H9 (cell line): ENCODE measurements around the gene THSD4. TPM values are rescaled to one million over a fixed set of nuclear protein-coding genes. Genes with fewer than 3 reads are reported as not detected.

Experiments
- DNase-seq: peaks from one replicate; pipeline ENCODE4 v3.0.0-alpha.2; 2017
- H2AFZ ChIP-seq: one replicate; pipeline ENCODE4 v1.6.1; 2013; ENCODE audit warnings: mild to moderate bottlenecking, low read length, control low read depth, moderate library complexity
- H2AK5ac ChIP-seq: 2 replicates; pipeline ENCODE4 v1.6.1; 2013; ENCODE audit warnings: low read length, control low read depth, mixed read lengths; ENCODE audit not compliant: insufficient read length
- H2BK120ac ChIP-seq: one replicate; pipeline ENCODE4 v1.6.1; 2013; ENCODE audit warnings: low read depth, mild to moderate bottlenecking, low read length, control low read depth, inconsistent platforms; ENCODE audit not compliant: poor library complexity, severe bottlenecking
- H2BK12ac ChIP-seq: 2 replicates; pipeline ENCODE4 v1.6.1; 2013; ENCODE audit warnings: low read length, control low read depth, mixed read lengths, low read depth; ENCODE audit not compliant: insufficient read length
- H2BK15ac ChIP-seq: 2 replicates; pipeline ENCODE4 v1.6.1; 2013; ENCODE audit warnings: low read depth, low read length, control low read depth
- H2BK20ac ChIP-seq: one replicate; pipeline ENCODE4 v1.6.1; 2013; ENCODE audit warnings: low read depth, mild to moderate bottlenecking, low read length, control low read depth, inconsistent platforms; ENCODE audit not compliant: poor library complexity, severe bottlenecking
- H2BK5ac ChIP-seq: 2 replicates; pipeline ENCODE4 v1.6.1; 2013; ENCODE audit warnings: low read length, control low read depth, mixed read lengths; ENCODE audit not compliant: insufficient read length
- H3K14ac ChIP-seq: 2 replicates; pipeline ENCODE4 v1.6.1; 2013; ENCODE audit warnings: low read length, control low read depth; ENCODE audit not compliant: insufficient read depth
- H3K18ac ChIP-seq: 2 replicates; pipeline ENCODE4 v1.6.1; 2013; ENCODE audit warnings: low read depth, mild to moderate bottlenecking, mixed read lengths, low read length, control low read depth; ENCODE audit not compliant: insufficient read length
- H3K23ac ChIP-seq: 2 replicates; pipeline ENCODE4 v1.6.1; 2013; ENCODE audit warnings: low read length, control low read depth, mixed read lengths, low read depth; ENCODE audit not compliant: insufficient read length
- H3K23me2 ChIP-seq: 2 replicates; pipeline ENCODE4 v1.6.1; 2013; ENCODE audit warnings: low read depth, mild to moderate bottlenecking, mixed read lengths, low read length, control low read depth; ENCODE audit not compliant: insufficient read length, poor library complexity, severe bottlenecking
- H3K27ac ChIP-seq: 2 replicates; pipeline ENCODE4 v1.5.1; 2013; ENCODE audit warnings: low read length, control low read depth, mixed read lengths, low read depth; ENCODE audit not compliant: insufficient read length
- H3K27me3 ChIP-seq: 2 replicates; pipeline ENCODE4 v1.6.1; 2013; ENCODE audit warnings: low read length, control low read depth, inconsistent platforms; ENCODE audit not compliant: insufficient read depth
- H3K4ac ChIP-seq: 2 replicates; pipeline ENCODE4 v1.6.1; 2013; ENCODE audit warnings: low read depth, mild to moderate bottlenecking, control low read depth, inconsistent platforms, low read length, moderate library complexity
- H3K4me1 ChIP-seq: 2 replicates; pipeline ENCODE4 v1.6.1; 2013; ENCODE audit warnings: low read length, control low read depth, inconsistent platforms; ENCODE audit not compliant: insufficient read depth
- H3K4me2 ChIP-seq: 2 replicates; pipeline ENCODE4 v1.6.1; 2013; ENCODE audit warnings: low read length, control low read depth, mixed read lengths; ENCODE audit not compliant: insufficient read length, insufficient read depth
- H3K56ac ChIP-seq: 2 replicates; pipeline ENCODE4 v1.6.1; 2013; ENCODE audit warnings: low read depth, mild to moderate bottlenecking, mixed read lengths, low read length, control low read depth; ENCODE audit not compliant: insufficient read length
- H3K79me1 ChIP-seq: 2 replicates; pipeline ENCODE4 v1.6.1; 2013; ENCODE audit warnings: low read depth, mild to moderate bottlenecking, moderate library complexity, low read length, control low read depth, inconsistent platforms; ENCODE audit not compliant: insufficient read depth, poor library complexity, severe bottlenecking
- H3K79me2 ChIP-seq: 2 replicates; pipeline ENCODE4 v1.6.1; 2013; ENCODE audit warnings: low read length, control low read depth, inconsistent platforms; ENCODE audit not compliant: insufficient read depth
- H3K9ac ChIP-seq: 2 replicates; pipeline ENCODE4 v1.6.1; 2013; ENCODE audit warnings: low read length, control low read depth, mixed read lengths; ENCODE audit not compliant: insufficient read length; ENCODE audit errors: extremely low read depth
- H3K9me3 ChIP-seq: one replicate; pipeline ENCODE4 v1.6.1; 2013; ENCODE audit warnings: low read depth, low read length, inconsistent platforms; ENCODE audit not compliant: control insufficient read depth
- H3T11ph ChIP-seq: one replicate; pipeline ENCODE4 v1.6.1; 2013; ENCODE audit warnings: mild to moderate bottlenecking, low read length, control low read depth, inconsistent platforms
- H4K20me1 ChIP-seq: one replicate; pipeline ENCODE4 v1.6.1; 2013; ENCODE audit not compliant: control insufficient read depth, insufficient read length, insufficient read depth
- H4K5ac ChIP-seq: 2 replicates; pipeline ENCODE4 v1.6.1; 2013; ENCODE audit warnings: low read depth, mild to moderate bottlenecking, mixed read lengths, low read length, control low read depth; ENCODE audit not compliant: insufficient read length
- H4K8ac ChIP-seq: replicated peaks from 2 replicates; pipeline ENCODE4 v1.6.1; 2013; ENCODE audit warnings: low read length, control low read depth, mixed read lengths, low read depth; ENCODE audit not compliant: insufficient read length
- H4K91ac ChIP-seq: 2 replicates; pipeline ENCODE4 v1.6.1; 2013; ENCODE audit warnings: low read depth, mild to moderate bottlenecking, moderate library complexity, mixed read lengths, low read length, control low read depth; ENCODE audit not compliant: insufficient read length
- H3K27ac Mint-ChIP-seq, 3 experiments: 2 replicates in 2 of 3; 3 replicates in 1 of 3; pipeline ENCODE4 v1.8.0; 2020 to 2021; ENCODE audit warnings: mixed read lengths in 3 of 3, mild to moderate bottlenecking in 1 of 3, moderate library complexity in 1 of 3
- H3K27me3 Mint-ChIP-seq: 2 replicates; pipeline ENCODE4 v1.8.0; 2021; ENCODE audit warnings: low read depth, mild to moderate bottlenecking, moderate library complexity, mixed read lengths
- H3K36me3 Mint-ChIP-seq, 3 experiments: 2 replicates in 2 of 3; 3 replicates in 1 of 3; pipeline ENCODE4 v1.8.0; 2020 to 2021; ENCODE audit warnings: low read depth in 3 of 3, mixed read lengths in 3 of 3; ENCODE audit not compliant: insufficient read depth in 1 of 3
- H3K4me1 Mint-ChIP-seq, 2 experiments: 2 replicates each; pipeline ENCODE4 v1.8.0; 2020; ENCODE audit warnings: mixed read lengths in 2 of 2
- H3K4me3 Mint-ChIP-seq, 2 experiments: 2 replicates in 1 of 2; 3 replicates in 1 of 2; pipeline ENCODE4 v1.8.0; 2020 to 2021; ENCODE audit warnings: mild to moderate bottlenecking in 2 of 2, mixed read lengths in 2 of 2, moderate library complexity in 1 of 2
- H3K9me3 Mint-ChIP-seq, 2 experiments: 2 replicates in 1 of 2; 3 replicates in 1 of 2; pipeline ENCODE4 v1.8.0; 2020; ENCODE audit warnings: mild to moderate bottlenecking in 2 of 2, mixed read lengths in 2 of 2, moderate library complexity in 1 of 2
- CTCF ChIP-seq: fragments of 200-600 bp; sonication (generic); conservative IDR thresholded peaks from 3 replicates; pipeline ENCODE4 v1.8.0; 2021; ENCODE audit warnings: antibody characterized with exemption, mild to moderate bottlenecking
- WGBS: extraction: QIAGEN DNeasy Blood & Tissue Kit; methylation state at CpG from one replicate; pipeline ENCODE4 v1.1.7; 2013; ENCODE audit warnings: missing lambda C conversion rate, low lambda C conversion rate, mixed read lengths; ENCODE audit not compliant: insufficient read length; ENCODE audit errors: extremely low coverage; 5-methylcytosine and 5-hydroxymethylcytosine counted together
- total RNA-seq: library from RNA; stranded (reverse); gene quantifications from 2 replicates; pipeline ENCODE4 v1.2.1, GENCODE V29; 2021

THSD4 gene
- total RNA-seq, 1 experiment from 2014 or later = 5.5 TPM

DNA sequence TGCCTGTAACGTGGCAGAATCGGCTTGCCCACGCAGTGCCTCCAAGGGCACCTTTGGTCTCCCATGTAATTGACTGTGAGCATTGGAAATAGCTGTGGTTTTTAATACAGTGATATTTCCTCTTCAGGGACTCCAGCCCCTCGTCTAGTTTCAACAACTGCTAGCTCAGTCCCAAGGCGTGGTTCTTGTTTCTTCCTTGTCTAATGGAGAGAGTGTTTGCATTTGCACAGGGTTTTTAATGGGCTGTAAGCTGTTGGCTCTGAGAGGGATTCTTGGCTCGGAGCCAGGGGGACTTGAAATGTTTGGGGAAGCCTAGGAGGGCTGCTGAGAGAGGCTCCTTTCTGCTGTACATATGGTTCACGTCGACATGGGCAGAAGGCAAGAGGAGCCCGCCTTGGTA, 86.2 kb downstream of the THSD4 start:
- no peak overlapping the region for H2AFZ ChIP-seq
- no peak overlapping the region for H3K23ac ChIP-seq
- no peak overlapping the region for H2BK12ac ChIP-seq
- Mint-ChIP-seq H3K36me3 (no peaks in the 10 kb centered on the region), H3K27ac (0 out of 7 replicates have a peak overlapping the region, but pooled peaks of 1 of the 3 experiments have one; percentile 40), H3K4me3 (no peak overlapping the region), H3K4me1 (peaks cover 45% of the 10 kb centered on the region in 2 experiments), H3K9me3 (no peaks in the 10 kb centered on the region), H3K27me3 (peaks cover 29% of the 10 kb centered on the region)
- H3K27ac ChIP-seq = no peak overlapping the region
- no peak overlapping the region for H3T11ph ChIP-seq
- H4K8ac ChIP-seq = no peak overlapping the region
- H3K4ac ChIP-seq = no peak overlapping the region
- no peak overlapping the region for H2BK5ac ChIP-seq
- H2BK15ac ChIP-seq = no peak overlapping the region
- H2AK5ac ChIP-seq = no peak overlapping the region
- no CpG with 5 or more reads among the region's 9 CpGs for whole genome bisulfite sequencing
- no peak overlapping the region for H4K91ac ChIP-seq
- no peaks in the 10 kb centered on the region for H4K20me1 ChIP-seq
- peaks cover 17% of the 10 kb centered on the region; the same call in 1 of the 2 replicates for H3K4me1 ChIP-seq
- no peaks in the 10 kb centered on the region for H3K9me3 ChIP-seq
- no peak overlapping the region for H4K5ac ChIP-seq
- H3K4me2 ChIP-seq = no peak overlapping the region
- no peak overlapping the region for H3K56ac ChIP-seq
- H3K27me3 ChIP-seq = no peaks in the 10 kb centered on the region
- no peaks in the 10 kb centered on the region for H3K79me1 ChIP-seq
- no peak overlapping the region for H3K14ac ChIP-seq
- TF ChIP-seq CTCF = no peak
- H3K9ac ChIP-seq = no peak overlapping the region
- no peak overlapping the region for H2BK120ac ChIP-seq
- H3K18ac ChIP-seq = no peak overlapping the region
- H3K79me2 ChIP-seq = no peaks in the 10 kb centered on the region
- no peaks in the 10 kb centered on the region for H3K23me2 ChIP-seq
- H2BK20ac ChIP-seq = no peak overlapping the region
- no peak for DNase-seq
